Right ventricle myocardium inferior (tissue), 1 donor: ENCODE data around the gene DDX19B. TPM values are rescaled to one million over a fixed set of nuclear protein-coding genes. Genes with fewer than 3 reads are reported as not detected.

Source experiments
- ATAC-seq: fragments of 200-7000 bp; cut with Tn5 transposase; one replicate; pipeline ENCODE4 v1.9.1; 2020; ENCODE audit warnings: mild to moderate bottlenecking, moderate library complexity
- DNase-seq: peaks from one replicate; pipeline ENCODE4 v3.0.0; 2021; ENCODE audit errors: missing footprints
- intact Hi-C: fragments of 100-400 bp; cut with DNase I; formaldehyde crosslinking; loops from one replicate; pipeline ENCODE4 v1.11.0; 2022
- total RNA-seq: library from RNA; stranded (reverse); fragmentation: NEBNext Ultra II Directional; extraction: Animal tissue kit (Norgen Biotek cat#: 25700); gene quantifications from one replicate; pipeline ENCODE4 v1.2.1, GENCODE V29; 2021
- donor health status: DM: no; HTN: yes; CAD: no; lungs with severe emphysema.

The DDX19B gene
- total RNA-seq, 1 donor from 2014 or later: 14.1 TPM

DNA sequence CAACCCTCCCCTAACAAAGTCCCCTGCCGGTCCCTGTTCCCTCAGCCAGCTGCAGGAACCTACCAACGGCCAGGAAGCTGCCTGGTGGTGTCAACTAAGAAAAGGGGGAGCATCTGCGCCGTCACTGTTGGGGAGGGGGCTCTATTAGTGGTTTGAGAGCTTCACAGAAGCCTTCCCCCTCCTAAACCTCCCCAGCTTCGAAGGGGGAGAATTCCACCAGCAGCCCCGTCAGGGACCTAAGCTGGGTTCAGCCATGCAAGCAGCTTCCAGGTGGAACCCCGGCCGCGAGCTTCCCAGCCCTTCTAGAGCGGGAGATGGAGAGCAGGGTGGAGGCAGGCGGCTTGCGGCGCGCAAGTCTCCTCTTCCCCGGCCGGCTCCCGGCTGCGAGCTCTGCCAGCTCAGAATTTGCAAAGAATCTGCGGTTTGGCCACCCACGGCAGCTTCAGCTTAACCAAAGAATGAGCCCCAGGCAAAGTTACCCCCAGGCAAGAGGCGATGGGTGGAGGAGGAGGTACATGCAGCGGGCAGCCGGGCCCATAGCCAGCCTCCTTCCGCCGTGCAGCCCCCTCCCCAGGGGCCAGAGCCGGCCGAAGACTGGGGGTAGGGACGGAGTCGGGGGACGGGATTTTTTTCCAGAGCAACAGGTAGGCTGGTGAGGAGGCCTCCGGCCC, 81.4 kb downstream of the DDX19B start:
- DNase-seq (peak; percentile 67), ATAC-seq (peak; percentile 9)
- intact Hi-C loops: no loop called here

GRCh38 chr16:70380919-70381603, 82.1 kb downstream of the DDX19B start:
- ATAC-seq (peak; percentile 97), DNase-seq (peak; percentile 96)
- intact Hi-C loops: loop anchor here (1.0 kb wide), 2 partner anchors 58 to 73 kb away; partner anchors contain the start of genes FCSK and ST3GAL2

GRCh38 chr16:70381604-70382342, 82.8 kb downstream of the DDX19B start:
- no peak for DNase-seq
- intact Hi-C loops: loop anchor here (1.0 kb wide), 2 partner anchors 58 to 73 kb away; partner anchors contain the start of genes FCSK and ST3GAL2
- peak; percentile 23 for ATAC-seq

DNA sequence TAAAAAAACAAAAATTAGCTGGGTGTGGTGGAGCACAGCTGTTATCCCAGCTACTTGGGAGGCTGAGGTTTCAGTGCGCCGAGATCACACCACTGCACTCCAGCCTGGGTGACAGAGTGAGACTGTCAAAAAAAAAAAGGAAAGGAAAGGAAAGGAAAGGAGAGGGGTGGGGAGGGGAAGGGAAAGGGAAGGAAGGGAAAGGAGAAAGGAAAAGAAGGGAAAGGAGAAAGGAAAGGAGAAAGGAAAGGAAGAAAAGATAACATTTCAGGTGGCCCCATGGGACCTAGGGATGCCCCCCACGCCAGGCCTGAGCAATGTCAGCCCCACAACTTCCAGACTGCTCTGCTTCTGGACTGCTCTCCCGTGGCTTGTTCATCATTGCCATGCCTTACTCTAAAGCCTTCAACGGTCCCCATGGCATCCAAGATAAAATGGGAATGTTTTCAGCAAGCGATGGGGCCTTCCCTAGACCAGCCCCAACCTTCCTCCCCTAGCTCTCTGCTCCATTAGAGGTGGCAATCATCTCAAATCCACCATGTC, 84.5 kb downstream of the DDX19B start:
- ATAC-seq (no peak), DNase-seq (no peak)
- intact Hi-C loops: no loop called here

Other genes starting within 250 kb of the DDX19B start
- gene PDPR, start 184.9 kb upstream of the DDX19B start, total RNA-seq: 17.2 TPM
- gene CLEC18C, start 125.4 kb upstream of the DDX19B start, total RNA-seq: not detected
- 11.0 TPM for gene EXOSC6, start 47.2 kb upstream of the DDX19B start, total RNA-seq
- gene AARS1, start 9.7 kb upstream of the DDX19B start, total RNA-seq: 61.7 TPM
- gene DDX19A, start 47.7 kb downstream of the DDX19B start, total RNA-seq: 23.3 TPM
- gene ST3GAL2, start 139.9 kb downstream of the DDX19B start, total RNA-seq: 25.6 TPM
- gene FCSK, start 155.4 kb downstream of the DDX19B start, total RNA-seq: 7.5 TPM
- gene COG4, start 224.4 kb downstream of the DDX19B start, total RNA-seq: 46.5 TPM
- gene SF3B3, start 224.6 kb downstream of the DDX19B start, total RNA-seq: 131 TPM